CD4-positive, alpha-beta T cell treated with Interleukin-15 for 1 hour (primary cell): Measurements from ENCODE around the gene HMG20B.
"Not testable (repeated sequence)": the region's sequence is repeated elsewhere in the genome, so short reads cannot be mapped to it uniquely, and the experiment has no call there.

Source experiments
- DNase-seq: peaks from one replicate; pipeline ENCODE4 v3.0.0-alpha.2; 2020

The HMG20B gene

GRCh38 chr19:3572855-3573161, at the start of gene HMG20B:
Gene HMG20B, plus strand, starts transcription at chr19:3572944. Its CDS starts 366 bp downstream, at chr19:3573310.
- DNase-seq, result no peak

GRCh38 chr19:3523361-3524077, 49.2 kb upstream of the HMG20B start:
- DNase-seq, result no peak

GRCh38 chr19:3524078-3524842, 48.5 kb upstream of the HMG20B start:
- no peak for DNase-seq

DNA sequence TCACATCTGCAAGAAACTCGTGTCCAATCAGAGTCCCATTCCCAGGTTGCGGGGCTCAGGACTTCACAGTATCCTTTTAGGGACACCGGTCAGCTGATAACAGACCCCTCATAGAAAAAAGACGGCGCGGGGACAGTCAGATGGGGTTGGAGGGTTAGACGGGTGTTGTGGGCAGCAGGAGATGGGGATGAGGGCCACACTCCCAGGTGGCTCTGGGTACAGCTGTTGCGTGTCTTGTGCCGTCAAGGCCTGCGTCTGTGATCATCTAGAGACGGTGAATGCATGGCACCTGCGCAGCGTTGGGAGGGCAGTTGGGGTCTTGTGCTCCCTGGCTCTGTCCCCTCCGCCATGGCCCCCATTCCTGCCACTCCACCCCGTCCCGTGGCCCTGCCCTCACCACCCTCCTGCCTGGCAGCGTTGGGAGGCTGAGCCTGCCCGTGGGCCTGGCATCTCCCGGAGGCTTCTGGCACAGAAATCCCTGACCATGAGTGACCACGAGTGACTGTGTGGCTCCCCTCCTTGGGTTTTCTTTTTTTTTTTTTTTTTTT, 47.8 kb upstream of the HMG20B start:
- DNase-seq, result no peak

GRCh38 chr19:3526507-3527237, 46.1 kb upstream of the HMG20B start:
- DNase-seq, result no peak

GRCh38 chr19:3527238-3527910, 45.4 kb upstream of the HMG20B start:
- DNase-seq, result no peak

- DNase-seq, result no peak
Measured at GRCh38 chr19:3528080-3528479, 44.7 kb upstream of the HMG20B start.

- DNase-seq, result no peak
Measured at GRCh38 chr19:3528539-3529211, 44.1 kb upstream of the HMG20B start.

DNA sequence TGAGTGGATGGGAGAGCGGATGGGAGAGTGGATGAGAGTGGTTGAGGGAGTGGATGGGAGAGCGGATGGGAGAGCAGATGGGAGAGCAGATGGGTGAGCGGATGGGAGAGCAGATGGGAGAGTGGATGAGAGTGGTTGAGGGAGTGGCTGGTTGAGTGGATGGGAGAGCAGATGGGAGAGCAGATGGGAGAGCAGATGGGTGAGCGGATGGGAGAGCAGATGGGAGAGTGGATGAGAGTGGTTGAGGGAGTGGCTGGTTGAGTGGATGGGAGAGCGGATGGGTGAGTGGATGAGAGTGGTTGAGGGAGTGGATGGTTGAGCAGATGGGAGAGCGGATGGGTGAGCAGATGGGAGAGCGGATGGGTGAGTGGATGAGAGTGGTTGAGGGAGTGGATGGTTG, 43.4 kb upstream of the HMG20B start:
- DNase-seq, result not testable (repeated sequence)

GRCh38 chr19:3530389-3530788, 42.4 kb upstream of the HMG20B start:
- no peak for DNase-seq

GRCh38 chr19:3531716-3532115, 41.0 kb upstream of the HMG20B start:
- DNase-seq, result no peak

DNA sequence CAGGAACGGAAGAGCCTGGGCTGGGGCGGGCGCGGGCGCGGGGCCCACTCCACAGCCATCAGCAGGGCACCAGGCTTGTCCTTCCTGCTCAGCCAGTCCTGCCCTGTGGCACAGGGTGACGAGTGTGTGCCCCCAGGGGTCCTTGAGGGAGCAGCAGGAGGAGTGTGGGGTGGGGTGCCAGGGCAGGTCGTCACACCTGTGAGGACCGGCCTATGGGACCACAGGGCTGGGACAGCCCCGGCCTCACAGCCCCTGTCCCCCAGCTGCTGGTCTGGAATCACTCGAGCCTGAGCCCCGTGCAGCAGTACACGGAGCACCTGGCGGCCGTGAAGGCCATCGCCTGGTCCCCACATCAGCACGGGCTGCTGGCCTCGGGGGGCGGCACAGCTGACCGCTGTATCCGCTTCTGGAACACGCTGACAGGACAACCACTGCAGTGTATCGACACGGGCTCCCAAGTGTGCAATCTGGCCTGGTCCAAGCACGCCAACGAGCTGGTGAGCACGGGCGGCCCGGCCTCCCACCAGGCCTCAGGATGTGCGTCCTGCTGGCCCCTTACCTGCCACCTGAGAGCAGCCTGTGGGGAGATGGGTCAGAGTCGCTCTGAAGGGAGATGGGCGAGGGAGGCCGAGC, 40.5 kb upstream of the HMG20B start:
- no peak for DNase-seq

DNA sequence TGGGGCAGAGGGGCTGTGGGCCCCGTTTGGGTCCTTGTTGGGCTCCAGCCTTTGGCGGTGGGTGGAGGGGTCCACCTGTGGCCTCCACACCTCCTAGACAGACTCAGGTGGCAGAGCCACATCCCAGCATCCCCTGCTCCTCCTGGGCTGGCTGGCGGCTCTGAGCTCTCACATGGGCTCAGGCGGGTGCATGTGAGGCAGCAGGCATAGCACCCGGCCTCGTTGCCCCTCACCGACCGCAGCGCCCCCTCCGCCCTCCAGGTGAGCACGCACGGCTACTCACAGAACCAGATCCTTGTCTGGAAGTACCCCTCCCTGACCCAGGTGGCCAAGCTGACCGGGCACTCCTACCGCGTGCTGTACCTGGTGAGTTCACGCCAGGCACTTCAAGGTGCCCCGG, 39.7 kb upstream of the HMG20B start:
- no peak for DNase-seq

DNA sequence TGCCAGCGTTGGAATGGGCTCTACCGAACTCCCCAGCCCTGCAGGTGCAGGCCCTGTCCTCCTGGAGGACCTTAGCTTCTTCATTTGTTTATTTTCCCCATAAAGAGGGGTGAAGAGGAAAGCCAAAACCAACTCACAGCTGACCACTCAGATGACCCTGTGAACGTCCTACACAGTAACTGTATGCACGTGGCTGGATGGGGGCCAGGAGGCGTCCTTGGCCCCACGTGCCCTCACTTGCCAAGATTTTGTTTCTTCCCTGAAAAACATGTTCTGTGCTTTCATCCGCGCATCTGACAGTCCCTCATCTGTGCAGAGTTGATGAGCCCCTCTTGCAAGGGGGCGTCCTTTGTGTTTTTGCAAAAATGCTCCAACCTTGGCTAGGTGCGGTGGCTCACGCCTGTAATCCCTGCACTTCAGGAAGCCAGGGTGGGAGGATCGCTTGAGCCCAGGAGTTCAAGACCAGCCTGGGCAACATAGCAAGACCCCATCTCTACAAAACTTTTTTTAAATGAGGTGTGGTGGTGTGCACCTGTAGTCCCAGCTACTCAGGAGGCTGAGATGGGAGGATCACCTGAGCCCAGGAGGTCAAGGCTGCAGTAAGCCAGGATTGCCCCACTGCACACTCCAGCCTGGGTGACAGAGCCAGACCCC, 39.1 kb upstream of the HMG20B start:
- DNase-seq, result no peak

DNA sequence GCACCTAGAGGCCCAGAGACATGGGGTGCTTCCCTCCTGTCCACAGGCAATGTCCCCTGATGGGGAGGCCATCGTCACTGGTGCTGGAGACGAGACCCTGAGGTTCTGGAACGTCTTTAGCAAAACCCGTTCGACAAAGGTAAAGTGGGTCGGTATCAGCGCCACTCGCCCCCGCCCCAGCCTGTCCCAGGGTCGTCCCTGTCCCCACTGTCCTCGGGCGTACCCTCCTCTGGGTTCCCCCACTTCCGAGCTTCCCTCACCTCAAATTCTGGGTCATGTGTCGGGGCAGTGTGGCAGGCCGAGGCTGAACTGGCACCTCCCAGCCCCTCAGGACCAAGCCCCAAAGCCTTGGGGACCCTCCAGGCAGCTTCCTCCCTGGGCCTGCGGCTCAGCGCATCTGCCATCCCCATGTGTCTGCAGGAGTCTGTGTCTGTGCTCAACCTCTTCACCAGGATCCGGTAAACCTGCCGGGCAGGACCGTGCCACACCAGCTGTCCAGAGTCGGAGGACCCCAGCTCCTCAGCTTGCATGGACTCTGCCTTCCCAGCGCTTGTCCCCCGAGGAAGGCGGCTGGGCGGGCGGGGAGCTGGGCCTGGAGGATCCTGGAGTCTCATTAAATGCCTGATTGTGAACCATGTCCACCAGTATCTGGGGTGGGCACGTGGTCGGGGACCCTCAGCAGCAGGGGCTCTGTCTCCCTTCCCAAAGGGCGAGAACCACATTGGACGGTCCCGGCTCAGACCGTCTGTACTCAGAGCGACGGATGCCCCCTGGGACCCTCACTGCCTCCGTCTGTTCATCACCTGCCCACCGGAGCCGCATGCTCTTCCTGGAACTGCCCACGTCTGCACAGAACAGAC, 38.1 kb upstream of the HMG20B start:
- no peak for DNase-seq

GRCh38 chr19:3535235-3535535, 37.6 kb upstream of the HMG20B start:
- no peak for DNase-seq

DNA sequence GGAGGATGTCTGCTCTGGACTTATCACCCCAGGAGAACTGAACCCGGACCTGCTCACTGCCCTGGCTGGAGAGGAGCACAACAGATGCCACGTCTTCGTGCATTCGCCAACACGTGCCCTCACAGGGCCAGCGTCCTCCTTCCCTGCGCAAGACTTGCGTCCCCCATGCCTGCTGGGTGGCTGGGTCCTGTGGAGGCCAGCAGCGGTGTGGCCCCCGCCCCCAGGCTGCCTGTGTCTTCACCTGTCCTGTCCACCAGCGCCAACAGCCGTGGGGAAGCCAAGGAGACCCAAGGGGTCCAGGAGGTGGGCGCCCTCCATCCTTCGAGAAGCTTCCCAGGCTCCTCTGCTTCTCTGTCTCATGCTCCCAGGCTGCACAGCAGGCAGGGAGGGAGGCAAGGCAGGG, 37.2 kb upstream of the HMG20B start:
- no peak for DNase-seq

- no peak for DNase-seq
Measured at GRCh38 chr19:3535981-3536380, 36.8 kb upstream of the HMG20B start.

- DNase-seq, result no peak
Measured at GRCh38 chr19:3536429-3537100, 36.2 kb upstream of the HMG20B start.

- no peak for DNase-seq
Measured at GRCh38 chr19:3537101-3537437, 35.7 kb upstream of the HMG20B start.
